ENCODE results near the gene SH3RF3.
A peak's percentile ranks its signal among the peaks of the same experiment; 100 is the strongest.

SH3RF3 gene

GRCh38 chr2:109247340-109247739, 118.3 kb downstream of the SH3RF3 start:
- DNase-seq, result no peak

GRCh38 chr2:109247812-109248211, 118.8 kb downstream of the SH3RF3 start:
- no peak for DNase-seq

- no peak for DNase-seq
Observed at GRCh38 chr2:109248590-109248989, 119.6 kb downstream of the SH3RF3 start.

GRCh38 chr2:109253217-109253616, 124.2 kb downstream of the SH3RF3 start:
- no peak for DNase-seq

GRCh38 chr2:109254174-109254904, 125.3 kb downstream of the SH3RF3 start:
- no peak for DNase-seq

- DNase-seq, result no peak
Observed at GRCh38 chr2:109255654-109256053, 126.6 kb downstream of the SH3RF3 start.

GRCh38 chr2:109256111-109256510, 127.1 kb downstream of the SH3RF3 start:
- no peak for DNase-seq

GRCh38 chr2:109256921-109257320, 127.9 kb downstream of the SH3RF3 start:
- DNase-seq, result no peak

GRCh38 chr2:109257653-109258052, 128.6 kb downstream of the SH3RF3 start:
- no peak for DNase-seq

GRCh38 chr2:109258376-109258775, 129.4 kb downstream of the SH3RF3 start:
- DNase-seq, result no peak

- no peak for DNase-seq
Observed at GRCh38 chr2:109258905-109259540, 130.0 kb downstream of the SH3RF3 start.

GRCh38 chr2:109259671-109260070, 130.7 kb downstream of the SH3RF3 start:
- DNase-seq, result no peak

GRCh38 chr2:109260116-109260855, 131.3 kb downstream of the SH3RF3 start:
- no peak for DNase-seq

- DNase-seq, result peak; percentile 37
Observed at GRCh38 chr2:109260886-109261700, 132.1 kb downstream of the SH3RF3 start.

GRCh38 chr2:109261906-109262631, 133.1 kb downstream of the SH3RF3 start:
- DNase-seq, result no peak

- no peak for DNase-seq
Observed at GRCh38 chr2:109264595-109265328, 135.8 kb downstream of the SH3RF3 start.

- no peak for DNase-seq
Observed at GRCh38 chr2:109265369-109265768, 136.4 kb downstream of the SH3RF3 start.

GRCh38 chr2:109265953-109266352, 136.9 kb downstream of the SH3RF3 start:
- DNase-seq, result no peak

GRCh38 chr2:109266496-109266895, 137.5 kb downstream of the SH3RF3 start:
- no peak for DNase-seq

GRCh38 chr2:109266998-109267854, 138.2 kb downstream of the SH3RF3 start:
- no peak for DNase-seq

GRCh38 chr2:109268916-109269315, 139.9 kb downstream of the SH3RF3 start:
- DNase-seq, result no peak

All from NCI-H1105 (cell line).